Measurements from ENCODE around the gene ERC2.

DNA sequence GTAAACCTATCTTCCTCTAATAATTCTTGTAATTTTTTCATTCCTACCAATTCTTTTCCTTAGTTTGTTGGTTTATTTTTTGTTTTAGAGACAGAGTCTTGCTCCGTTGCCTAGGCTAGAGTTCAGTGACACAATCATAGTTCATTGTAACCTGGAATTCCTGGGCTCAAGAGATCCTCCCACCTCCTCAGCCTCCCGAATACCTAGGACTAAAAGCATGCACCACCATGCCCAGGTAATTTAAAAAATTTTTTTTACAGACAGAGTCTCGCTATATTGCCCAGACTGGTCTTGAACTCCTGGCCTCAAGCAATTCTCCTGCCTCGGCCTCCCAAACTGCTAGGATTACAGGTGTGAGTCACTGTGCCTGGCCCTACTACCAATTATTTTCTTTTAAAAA, 220.2 kb downstream of the ERC2 start:
- TF ChIP-seq, protein P1, sequence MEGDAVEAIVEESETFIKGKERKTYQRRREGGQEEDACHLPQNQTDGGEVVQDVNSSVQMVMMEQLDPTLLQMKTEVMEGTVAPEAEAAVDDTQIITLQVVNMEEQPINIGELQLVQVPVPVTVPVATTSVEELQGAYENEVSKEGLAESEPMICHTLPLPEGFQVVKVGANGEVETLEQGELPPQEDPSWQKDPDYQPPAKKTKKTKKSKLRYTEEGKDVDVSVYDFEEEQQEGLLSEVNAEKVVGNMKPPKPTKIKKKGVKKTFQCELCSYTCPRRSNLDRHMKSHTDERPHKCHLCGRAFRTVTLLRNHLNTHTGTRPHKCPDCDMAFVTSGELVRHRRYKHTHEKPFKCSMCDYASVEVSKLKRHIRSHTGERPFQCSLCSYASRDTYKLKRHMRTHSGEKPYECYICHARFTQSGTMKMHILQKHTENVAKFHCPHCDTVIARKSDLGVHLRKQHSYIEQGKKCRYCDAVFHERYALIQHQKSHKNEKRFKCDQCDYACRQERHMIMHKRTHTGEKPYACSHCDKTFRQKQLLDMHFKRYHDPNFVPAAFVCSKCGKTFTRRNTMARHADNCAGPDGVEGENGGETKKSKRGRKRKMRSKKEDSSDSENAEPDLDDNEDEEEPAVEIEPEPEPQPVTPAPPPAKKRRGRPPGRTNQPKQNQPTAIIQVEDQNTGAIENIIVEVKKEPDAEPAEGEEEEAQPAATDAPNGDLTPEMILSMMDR (IDR thresholded peaks at IDR 0.05; ENCODE audit: insufficient read depth, low read depth, low read length), result no peak
- TF ChIP-seq EZH2 (IDR thresholded peaks at IDR 0.05; ENCODE audit: insufficient read depth, low read length), result no peak

All from astrocyte (in vitro differentiated cells and primary cell).